DMS53 (cell line): ENCODE measurements around the gene PDPR.
A peak's percentile ranks its signal among the peaks of the same experiment; 100 is the strongest.
"Not testable (repeated sequence)": the region's sequence is repeated elsewhere in the genome, so short reads cannot be mapped to it uniquely, and the experiment has no call there.

Source experiments
- DNase-seq: peaks from one replicate; lab custom pipeline; 2025; lab: John Stamatoyannopoulos, UW

PDPR gene

DNA sequence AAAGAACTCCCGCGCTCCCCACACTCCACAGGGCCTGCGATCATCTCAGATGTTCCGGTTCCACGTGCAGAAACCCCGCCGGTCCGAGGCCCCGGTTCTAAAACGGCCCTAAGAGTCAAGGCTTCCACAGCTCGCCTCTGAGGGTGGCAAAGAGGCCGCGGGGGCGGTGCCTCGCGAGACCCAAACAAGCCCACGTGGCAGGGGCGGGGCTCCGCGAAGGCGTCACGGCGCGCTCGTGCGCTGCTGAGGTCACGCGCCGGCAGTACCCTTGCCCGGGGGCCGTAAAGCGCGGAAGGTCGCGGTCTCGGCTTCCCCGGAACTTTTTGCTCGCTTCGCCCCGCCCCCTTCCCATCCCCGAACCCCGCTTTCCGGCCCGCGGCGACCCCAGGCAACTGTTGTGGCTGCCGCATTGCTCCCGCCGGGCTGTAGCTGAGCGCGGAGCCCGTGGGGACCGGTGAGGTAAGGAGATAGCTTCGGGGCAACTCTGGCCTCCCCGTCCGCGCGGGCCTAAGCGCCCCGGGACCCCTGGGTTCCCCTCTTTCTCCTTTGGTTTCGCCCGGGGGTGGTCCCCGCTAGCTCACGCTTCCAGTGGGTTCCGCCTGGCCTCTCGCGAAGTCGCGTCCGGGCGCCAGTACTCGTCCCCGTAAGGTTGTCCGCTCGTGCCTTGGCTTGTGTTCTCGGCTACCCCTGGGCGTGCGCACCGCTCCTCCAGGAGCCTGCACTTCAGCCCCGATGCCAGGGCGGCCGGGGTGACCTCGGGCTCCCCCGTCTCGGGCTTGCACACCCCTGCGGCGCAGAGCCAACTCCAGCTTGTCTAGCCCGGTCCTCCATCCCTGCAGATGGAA, at the start of gene PDPR:
PDPR (plus strand) TSS at position 351 of the 845 bp plus-strand sequence. CDS start 6,161 bp downstream, outside the sequence.
- peak; percentile 88 for DNase-seq

DNA sequence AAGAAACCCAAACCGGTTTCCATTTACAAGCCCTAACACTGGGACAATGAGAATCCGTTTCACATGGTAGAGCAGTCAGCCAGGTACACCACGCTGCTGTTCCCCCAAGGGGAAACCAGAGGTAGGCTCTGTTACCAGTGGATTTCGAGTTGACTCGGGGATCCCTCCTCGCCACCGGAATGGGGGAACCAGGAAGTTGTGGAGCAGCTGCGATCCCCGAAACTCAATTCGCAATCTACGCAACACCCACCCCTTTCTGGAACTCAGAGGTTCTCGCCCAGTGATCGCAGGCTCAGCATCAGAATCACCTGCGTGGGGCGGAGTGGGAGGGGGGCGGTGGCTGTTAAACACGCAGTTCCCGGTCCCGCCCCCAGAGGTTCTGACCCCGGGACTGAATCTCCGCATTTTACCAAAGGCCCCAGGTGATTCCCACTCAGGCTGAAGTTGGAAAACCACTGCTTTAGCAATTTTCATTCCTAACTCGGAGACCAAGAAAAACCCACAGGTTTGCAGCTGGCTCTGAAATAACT, 49.2 kb upstream of the PDPR start:
- peak; percentile 54 for DNase-seq

DNA sequence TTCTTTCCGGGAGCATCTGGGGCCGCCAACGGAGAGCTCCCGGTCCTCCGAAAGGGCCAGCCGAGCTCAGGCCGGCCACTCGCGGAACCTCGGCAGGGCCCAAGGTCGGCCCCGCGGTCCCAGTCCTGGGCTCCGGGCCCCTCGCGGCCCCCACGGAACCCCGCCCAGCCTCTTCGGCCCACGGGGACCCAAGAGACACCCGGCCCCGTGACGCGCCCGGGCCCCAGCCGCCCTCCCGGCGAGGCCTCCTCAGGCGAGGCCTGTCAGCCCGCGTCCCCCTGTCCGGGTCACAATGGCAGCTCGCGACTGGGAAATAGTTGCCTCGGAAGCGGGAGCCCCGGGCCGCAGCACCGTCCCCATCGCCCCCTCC, 48.8 kb upstream of the PDPR start:
- DNase-seq = not testable (repeated sequence)

DNA sequence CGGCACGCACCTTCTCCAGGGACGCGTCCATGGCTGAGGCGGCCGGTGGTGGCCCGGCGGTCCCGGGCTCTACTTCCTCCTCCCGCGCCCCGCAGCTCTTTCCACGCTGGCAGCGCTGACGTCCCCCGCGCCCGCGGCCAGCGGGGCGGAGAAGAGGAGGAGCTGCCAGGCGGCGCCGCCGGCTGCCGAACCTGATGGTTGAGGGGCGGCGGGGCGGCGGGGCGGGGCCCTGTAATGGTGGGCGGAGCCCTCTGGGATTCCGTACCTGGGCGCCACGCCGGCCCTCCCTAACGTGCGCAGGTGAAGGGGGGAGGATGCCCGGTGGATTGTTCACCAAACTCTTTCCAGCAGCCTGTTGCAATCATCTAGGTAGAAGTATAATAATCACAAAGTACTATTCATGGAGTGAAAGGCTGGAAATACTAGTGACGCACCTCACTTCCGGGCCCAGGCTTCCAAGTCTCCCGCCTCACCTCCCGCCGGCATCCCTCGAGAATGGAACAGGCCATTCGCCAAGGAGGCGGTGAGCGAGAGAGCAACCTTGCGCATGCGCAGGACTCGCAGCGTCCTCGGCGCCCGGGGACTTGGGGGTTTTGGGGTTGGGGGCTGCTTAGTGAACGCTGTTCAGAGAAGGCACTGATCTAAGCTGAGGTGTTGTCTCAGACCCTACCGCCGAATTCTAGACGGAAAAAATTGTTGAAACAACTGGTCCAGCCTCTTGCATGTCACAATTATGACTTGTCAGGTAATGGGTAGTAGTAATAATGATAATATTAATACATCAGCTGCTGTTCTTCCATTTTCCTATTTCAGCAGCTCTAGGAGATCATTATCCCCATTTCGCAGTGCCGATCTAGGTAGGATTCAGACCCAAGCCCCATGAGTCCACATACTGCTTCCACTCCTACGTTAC, 48.1 kb upstream of the PDPR start:
- peak; percentile 94 for DNase-seq

DNA sequence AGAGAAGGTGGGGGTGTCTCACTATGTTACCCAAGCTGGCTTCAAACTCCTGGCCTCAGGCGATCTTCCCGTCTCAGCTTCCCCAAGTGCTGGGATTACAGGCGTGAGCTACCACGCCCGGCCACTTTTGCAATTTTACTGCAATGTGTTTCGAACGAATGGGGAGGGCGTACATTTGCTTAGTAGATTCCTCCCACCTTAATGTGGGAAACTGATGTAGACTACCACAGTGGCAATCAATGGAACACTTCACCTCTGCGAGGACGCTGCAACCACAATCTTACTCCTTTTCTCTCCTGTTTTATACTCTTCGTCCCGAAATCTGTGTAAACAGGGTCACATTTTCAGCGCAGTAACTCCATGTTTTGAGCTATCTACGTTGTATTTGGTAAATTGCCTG, 47.4 kb upstream of the PDPR start:
- DNase-seq = not testable (repeated sequence)

DNA sequence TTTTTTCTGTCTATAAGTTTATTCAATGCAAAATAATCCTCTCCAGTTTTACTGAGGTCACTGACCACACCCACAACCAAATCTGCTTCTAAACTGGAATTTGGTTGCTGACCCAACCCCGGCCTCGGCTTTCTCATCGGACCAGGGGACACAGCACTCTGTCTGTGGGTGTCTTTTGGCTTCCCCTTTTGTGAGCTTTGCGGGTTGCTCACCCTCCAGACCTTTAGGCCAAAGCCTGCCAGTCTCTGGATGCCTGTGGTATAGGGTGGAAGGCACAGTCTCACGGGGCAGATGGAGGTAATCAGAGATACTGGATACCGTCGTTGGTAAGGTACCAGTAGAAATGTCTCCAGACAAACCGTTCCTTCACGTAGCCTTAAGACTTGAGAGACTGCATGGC, 35.1 kb upstream of the PDPR start:
- not testable (repeated sequence) for DNase-seq

DNA sequence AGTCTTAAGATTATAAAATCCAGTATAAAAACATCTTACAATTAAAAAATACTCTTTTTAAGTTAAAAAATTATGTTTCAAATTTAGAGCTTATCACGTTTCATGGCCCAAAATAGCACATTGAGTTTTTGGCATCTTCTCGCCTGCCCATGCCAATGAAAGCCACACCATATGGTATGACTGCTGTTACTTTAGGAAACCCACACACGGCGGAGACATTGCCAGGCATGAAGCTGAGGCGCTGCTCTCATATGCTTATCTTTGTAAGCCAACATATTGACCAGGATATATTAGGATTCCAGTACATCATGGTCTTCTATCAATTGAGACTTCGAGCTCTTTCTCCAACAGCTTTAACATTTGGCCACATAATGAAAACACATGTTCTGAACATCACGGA, 32.9 kb upstream of the PDPR start:
- DNase-seq = not testable (repeated sequence)

DNA sequence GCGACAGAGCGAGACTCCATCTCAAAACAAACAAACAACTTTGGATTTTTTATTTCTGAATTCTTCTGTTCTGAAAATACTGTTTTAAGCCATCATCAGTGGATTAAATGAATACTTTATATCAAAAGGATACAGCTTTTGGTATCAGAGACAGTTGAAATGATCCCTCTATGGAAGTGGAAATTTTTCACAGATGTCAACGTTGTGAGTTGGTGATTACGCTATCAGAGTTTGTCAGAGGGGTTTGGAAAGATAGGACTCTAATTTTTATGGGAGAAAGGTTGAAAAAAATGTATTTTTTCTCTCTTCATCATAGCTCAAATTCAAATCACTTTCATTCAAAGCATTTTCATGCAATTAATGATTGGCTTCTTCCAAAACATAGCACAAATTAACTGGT, 30.2 kb upstream of the PDPR start:
- DNase-seq = not testable (repeated sequence)

DNA sequence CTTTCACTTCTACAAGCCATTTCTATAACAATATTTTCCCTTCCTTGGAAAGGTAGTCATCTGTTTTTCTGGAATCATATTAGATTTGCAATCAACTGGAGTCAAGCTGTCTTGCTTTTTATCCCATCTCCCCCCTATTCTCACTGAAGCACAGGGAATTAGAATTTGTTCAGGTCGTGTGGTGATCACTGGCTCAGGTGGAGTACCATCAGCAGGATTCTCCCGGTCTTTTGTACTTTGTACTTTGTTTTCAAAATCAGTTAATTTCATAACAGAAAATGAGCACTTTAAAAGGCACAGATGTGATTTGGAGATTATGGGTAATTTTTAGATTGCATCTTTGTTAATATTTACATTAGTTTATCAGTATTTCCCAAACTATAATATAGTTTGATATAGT, 26.0 kb upstream of the PDPR start:
- not testable (repeated sequence) for DNase-seq

DNA sequence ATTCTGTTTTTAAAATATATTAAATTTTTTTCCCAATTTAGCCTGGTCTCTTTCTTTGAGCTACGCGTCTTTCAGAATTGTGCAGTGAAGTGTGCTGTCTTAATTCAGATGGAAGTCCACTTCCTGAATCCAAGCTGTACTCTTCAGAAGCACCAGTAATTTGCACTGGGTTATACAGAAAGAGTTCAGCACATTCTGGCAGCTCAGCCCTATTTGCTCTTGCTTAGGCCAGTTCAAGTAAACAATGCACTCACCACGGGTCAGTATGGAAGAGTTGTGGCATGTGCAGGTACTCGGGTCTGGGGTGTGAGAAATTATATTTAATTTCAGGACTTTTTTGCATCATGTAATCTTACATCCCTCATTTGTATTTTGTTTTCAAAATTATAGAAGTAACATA, 25.3 kb upstream of the PDPR start:
- DNase-seq = not testable (repeated sequence)

DNA sequence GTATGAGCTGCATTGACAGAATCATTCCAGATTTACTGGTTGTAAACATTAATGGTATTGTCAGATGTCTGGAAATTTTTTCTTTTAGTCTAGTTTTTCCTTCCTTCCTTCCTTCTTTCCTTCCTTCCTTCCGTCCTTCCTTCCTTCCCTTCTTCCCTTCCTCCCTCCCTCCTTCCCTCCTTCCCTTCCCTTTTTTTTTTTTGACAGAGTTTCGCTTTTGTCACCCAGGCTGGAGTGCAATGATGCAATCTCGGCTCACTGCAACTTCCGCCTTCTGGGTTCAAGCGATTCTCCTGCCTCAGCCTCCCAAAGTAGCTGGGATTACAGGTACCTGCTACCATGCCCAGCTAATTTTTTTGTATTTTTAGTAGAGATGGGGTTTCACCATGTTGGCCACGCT, 24.8 kb upstream of the PDPR start:
- DNase-seq = not testable (repeated sequence)

DNA sequence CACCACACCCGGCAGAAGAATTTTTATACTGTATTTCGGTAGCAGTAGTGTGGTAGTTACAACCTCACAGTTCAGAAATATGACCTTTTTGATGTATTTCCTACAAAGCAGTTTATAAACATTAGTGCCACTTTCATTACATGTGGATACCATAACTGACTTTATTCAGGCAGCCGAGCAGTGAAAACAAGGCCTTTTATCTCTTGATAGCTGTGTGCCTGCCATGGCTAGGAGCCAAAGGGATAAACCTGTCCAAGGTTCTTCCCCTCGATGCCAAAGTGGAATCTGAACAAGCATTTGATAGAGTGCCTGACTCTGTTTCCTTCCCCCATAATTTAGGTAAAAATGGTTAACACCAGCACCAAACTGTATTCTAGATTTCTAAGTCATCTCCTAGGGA, 23.0 kb upstream of the PDPR start:
- DNase-seq = not testable (repeated sequence)

DNA sequence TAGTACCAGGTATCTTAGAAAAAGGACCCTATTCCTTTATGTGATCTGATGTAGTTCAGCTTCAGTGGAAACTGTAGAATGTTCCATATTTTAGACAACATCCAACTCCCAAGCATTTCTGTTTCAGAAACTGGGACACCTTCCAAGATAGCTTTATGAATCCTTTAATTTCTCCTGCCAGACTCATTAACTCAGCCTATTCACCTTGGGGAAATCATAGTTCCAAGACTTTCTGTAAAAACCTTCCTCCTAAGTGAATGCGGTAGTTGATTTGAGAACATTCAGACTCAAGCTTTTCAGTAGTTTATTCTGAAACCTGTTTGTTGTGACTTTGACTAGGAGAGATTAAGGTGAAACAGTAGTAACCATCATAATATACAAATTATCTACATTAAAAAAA, 20.0 kb upstream of the PDPR start:
- not testable (repeated sequence) for DNase-seq

DNA sequence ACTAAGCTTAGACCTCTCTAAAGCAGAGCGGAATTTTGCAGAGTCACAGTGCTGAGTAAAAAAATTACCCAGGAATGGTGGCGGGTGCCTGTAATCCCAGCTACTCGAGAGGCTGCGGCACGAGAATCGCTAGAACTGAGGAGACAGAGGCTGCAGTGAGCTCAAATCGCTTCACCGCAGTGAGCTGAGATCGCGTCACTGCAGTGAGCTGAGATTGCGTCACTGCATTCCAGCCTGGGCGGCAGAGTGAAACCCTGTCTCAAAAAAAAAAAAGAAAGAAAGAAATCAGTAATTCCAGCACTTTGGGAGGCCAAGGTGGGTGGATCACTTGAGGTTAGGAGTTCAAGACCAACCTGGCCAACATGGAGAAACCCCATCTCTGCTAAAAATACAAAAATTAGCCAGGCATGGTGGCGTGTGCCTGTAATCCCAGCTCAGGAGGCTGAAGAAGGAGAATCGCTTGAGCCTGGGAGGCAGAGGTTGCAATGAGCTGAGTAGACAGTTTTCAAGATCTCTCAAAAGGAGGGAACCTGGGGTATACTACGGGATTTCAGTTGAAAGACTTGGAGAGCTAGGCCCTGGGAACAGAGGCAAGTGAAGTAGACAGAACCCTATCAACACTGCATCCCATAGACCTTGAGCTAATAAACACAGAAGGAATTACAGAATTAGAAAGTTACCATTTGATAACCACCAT, 4.4 kb upstream of the PDPR start:
- DNase-seq = not testable (repeated sequence)

DNA sequence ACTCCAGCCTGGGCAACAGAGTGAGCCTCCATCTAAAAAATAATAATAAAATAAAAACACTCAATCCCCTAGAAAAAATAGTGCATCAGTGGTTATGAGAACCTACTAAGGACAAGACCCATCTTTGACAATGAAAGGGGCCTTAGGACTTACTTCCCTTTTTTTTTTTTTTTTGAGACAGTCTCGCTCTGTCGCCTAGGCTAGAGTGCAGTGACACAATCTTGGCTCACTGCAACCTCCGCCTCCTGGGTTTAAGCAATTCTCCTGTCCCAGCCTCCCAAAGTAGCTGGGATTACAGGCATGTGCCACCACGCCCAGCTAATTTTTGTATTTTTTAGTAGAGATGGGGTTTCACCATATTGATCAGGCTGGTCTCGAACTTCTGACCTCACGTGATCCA, 2.0 kb upstream of the PDPR start:
- DNase-seq = not testable (repeated sequence)

DNA sequence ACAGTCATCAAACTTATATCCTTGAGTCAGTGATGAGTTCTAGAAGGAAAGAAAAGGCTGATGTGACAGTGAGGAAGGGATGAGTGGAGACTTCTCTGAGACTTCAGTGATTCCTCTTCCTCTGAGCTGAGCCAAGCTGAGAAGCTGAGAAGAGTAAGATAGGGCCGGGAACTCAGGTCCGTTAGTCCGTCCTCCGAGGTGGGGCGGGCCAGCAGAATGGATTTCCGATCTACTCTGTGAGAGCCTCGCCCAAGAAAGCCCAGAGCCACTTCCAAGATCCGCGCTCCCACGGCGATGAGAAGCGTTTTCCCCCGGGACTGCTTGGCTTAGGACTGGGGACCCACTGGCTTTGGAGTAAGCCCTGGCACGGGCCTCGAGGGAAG, 542 bp upstream of the PDPR start:
- not testable (repeated sequence) for DNase-seq

DNA sequence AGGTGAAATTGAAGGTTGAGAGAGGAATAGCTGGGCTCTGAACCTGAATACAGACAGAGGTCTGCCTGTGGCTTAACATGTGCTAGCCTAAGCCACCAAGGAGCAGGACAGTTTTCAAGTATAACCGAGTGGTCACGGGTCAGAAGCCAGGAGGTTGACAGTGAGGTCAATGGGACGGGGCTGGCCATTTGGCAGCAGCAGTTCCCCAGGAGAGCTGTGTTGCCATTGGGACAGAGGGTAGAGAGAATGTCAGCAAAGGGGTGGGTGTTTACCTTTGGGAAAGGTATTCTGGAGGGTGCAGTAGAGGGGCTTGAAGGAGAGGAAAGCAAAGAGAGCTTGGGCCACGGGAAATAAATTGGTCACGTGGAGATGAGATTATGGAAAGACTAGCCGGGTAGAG, 4.2 kb downstream of the PDPR start:
- not testable (repeated sequence) for DNase-seq

DNA sequence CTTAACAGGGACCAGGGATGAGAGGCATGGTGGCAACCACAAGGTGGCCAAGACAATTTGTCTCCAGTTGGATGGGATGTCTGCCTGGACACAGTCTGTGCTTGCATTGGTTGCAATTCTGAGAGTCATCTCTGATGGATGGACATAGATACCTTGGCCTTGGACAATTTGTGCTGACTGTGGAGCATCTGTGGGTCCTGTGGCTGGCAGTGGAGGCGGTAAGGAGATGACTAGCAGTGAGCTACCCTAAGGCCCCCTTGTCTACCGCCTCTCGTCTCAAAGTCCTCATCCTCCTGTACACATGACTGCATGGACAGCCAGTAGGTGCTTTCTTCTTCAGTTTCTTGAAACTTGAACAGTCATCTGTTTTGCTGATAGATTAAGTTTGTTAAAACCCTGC, 4.6 kb downstream of the PDPR start:
- not testable (repeated sequence) for DNase-seq

DNA sequence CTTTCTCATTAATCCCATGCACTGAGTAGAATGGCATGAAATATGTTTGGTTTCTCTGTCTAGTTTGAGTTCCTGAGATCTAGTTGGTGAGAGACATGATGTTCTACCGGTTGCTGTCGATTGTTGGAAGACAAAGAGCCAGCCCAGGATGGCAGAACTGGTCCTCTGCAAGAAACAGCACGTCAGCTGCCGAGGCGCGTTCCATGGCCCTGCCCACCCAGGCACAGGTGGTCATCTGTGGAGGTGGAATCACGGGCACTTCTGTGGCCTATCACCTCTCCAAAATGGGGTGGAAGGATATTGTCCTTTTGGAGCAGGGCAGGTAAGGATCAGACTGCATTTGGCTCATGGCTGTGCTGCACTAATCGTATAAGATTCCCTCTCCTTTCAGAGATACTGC, 6.3 kb downstream of the PDPR start:
- not testable (repeated sequence) for DNase-seq

DNA sequence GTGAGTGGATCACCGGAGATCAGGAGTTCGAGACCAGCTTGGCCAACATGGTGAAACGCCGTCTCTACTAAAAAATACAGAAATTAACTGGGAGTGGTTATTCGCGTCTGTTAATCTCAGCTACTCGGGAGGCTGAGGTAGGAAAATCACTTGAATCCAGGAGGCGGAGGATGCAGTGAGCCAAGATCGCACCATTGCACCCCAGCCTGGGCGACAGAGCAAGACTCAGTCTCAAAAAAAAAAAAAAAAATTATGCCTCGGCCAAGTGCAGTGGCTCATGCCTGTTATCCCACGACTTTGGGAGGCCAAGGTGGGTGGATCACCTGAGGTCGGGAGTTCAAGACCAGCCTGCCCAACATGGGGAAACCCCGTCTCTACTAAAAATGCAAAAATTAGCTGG, 9.7 kb downstream of the PDPR start:
- DNase-seq = not testable (repeated sequence)

DNA sequence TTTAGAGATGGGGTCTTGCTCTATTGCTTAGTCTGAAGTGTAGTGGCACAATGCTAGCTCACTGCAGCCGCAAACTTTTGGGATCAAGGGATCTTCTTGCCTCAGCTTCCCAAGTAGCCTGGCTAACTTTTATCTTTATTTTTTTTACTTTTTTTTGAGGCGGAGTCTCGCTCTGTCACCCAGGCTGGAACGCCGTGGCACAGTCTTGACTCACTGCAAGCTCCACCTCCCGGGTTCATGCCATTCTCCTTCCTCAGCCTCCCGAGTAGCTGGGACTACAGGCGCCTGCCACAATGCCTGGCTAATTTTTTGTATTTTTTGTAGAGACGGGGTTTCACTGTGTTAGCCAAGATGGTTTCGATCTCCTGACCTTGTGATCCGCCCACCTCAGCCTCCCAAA, 12.1 kb downstream of the PDPR start:
- DNase-seq = not testable (repeated sequence)

DNA sequence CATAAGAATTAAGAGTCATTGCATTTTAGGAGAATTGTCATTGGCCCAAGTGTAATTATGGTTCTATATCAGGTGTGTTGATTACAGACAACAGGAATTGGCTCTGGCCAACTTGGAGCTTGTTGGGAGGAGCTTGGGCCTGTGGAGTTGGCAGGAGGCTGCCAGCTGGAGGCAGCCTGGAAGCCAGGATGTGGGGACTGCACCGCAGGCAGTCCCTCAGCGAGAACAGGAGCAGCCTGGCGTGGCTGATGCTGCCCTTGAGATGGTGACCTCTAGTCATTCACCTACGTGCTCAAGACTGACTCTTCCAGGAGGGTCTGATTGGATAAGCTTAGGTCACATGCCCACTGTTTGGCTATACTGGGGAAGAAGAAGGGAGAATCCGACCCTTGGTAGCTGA, 13.6 kb downstream of the PDPR start:
- not testable (repeated sequence) for DNase-seq
